Measurements from ENCODE around the gene LRRIQ4.

LRRIQ4 gene

DNA sequence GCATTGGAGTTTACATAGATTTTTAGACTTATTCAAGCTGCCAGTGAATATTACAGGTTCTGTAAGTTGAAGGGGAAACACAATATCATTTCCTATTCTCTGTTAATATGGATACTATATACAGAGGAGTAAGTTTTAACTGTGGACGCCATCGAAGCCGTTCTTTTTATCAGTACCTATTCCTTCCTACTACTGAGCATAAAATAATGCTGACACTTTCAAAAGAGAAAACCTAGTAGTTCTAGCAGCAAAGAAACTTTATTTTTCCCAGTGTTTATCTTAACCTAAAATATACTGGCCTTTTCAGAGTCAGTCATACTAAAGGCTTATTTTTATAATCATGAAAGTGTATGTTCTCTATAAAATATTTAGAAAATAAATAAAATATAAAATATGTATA, 42.8 kb downstream of the LRRIQ4 start:
- DNase-seq (ENCODE audit: low spot score): no peak

- no peak for DNase-seq (ENCODE audit: low spot score)
These were observed 45.1 kb downstream of the LRRIQ4 start for GRCh38 chr3:169857811-169858210.

DNA sequence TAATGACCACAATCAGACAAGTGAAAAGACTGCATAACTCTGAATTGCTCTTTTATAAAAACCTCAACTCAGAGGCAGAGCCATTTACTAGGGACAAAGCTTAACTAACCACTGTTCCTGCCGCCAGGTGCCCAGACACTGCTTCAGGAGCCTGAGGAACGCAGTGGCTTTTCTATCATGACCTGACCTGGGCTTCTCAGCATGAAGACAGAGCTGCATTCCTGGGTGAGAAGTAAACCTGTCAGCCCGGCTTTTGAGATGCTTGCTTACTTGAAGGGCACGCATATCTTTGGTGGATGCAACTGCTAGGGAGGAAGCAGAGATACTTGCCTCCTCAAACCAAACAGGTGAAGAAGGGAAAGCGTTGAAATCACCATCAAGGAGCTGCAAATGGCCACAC, 49.2 kb downstream of the LRRIQ4 start:
- DNase-seq (ENCODE audit: low spot score): no peak

DNA sequence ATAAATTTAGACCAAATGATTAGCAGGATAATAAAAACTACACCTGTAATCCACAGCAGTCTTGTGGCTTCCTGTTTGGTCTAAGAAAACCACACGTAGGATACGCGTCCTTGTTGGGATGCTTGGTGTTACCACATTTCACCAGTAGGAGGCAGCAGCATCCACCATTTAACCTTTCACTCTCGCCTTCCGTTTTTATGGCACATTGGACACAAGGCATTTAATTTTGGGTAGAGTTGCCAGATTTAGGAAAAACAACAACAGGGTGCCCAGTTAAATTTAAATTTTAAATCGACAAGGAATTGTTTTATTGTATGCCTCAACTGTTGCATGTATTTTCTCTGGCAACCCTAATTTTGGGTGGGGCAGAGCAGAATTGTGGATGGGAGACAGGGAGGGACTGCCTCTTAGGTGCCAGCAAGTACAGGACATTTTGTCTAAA, 50.8 kb downstream of the LRRIQ4 start:
- DNase-seq (ENCODE audit: low spot score): peak; percentile 69

DNA sequence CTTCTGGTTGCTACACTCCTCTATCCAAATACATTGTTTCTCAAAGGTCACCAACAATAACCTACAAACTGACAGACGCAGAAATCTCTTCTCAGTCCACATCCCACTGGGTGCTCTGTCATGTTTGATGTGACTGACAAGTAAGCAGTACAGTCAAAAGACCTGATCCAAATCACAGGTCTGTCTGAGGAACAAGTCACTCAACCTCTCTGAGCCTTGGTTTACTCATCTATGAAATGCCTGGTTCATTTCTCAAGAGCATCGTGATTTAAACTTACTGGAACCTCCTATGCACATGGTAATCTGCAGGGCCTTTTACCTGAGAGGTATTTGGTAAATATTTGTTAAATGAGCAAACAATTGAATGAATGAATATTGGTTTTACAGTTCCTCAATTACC, 51.6 kb downstream of the LRRIQ4 start:
- no peak for DNase-seq (ENCODE audit: low spot score)

DNA sequence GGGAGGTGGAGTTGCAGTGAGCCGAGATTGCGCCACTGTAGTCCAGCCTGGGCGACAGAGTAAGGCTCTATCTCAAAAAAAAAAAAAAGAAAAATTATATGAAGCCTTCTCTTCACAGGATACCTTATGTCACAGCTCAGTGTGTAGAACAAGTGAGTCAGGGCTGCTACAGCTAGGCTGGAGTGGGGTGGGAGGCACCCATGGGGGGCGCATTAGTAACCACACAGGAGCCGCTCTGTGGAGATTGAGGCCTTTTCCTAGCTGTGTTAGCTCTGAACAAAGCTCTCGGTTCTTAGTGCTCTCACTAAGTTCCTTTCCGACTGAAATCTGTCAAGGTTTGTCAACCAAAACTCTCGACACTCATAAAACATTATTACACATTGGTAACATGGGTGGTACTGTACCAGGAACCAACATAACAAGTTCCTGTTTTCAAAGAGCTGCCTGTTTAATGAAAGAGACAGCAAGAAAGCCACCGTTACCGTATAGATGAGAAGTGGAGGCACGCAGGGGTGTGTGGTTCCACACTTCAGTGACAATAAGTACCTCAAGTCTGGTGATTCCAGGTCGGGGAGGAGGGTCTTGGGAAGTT, 52.6 kb downstream of the LRRIQ4 start:
- DNase-seq (ENCODE audit: low spot score): no peak

GRCh38 chr3:169867584-169868210, 55.0 kb downstream of the LRRIQ4 start:
- no peak for DNase-seq (ENCODE audit: low spot score)

DNA sequence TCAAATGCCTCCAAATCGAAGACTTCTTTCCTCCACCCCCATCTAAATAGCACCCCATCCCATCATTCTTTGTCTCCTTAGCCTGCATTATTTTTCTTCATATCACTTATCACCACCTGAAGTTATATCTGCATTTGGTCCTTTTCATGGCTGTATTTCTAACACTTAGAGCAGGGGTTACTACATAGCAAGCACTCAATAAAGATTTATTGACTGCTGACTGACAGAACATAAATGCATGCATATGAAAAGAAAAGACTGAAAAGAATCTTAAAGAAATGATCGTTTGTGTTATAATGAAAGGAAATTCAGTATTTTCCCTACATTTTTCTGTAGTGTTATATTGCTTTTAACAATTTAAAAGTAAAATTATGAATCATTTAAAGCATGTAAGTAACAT, 55.7 kb downstream of the LRRIQ4 start:
- no peak for DNase-seq (ENCODE audit: low spot score)

GRCh38 chr3:169869484-169870220, 57.0 kb downstream of the LRRIQ4 start, which contains the start of gene LRRC31:
Gene LRRC31 (minus strand): TSS chr3:169869935. CDS start chr3:169869807, 128 bp downstream.
- no peak for DNase-seq (ENCODE audit: low spot score)

GRCh38 chr3:169871129-169871886, 58.6 kb downstream of the LRRIQ4 start:
- no peak for DNase-seq (ENCODE audit: low spot score)

- no peak for DNase-seq (ENCODE audit: low spot score)
These were observed 66.4 kb downstream of the LRRIQ4 start for GRCh38 chr3:169879013-169879557.

- no peak for DNase-seq (ENCODE audit: low spot score)
These were observed 67.3 kb downstream of the LRRIQ4 start for GRCh38 chr3:169879845-169880575.

- DNase-seq (ENCODE audit: low spot score): no peak
These were observed 68.0 kb downstream of the LRRIQ4 start for GRCh38 chr3:169880576-169881250.

- DNase-seq (ENCODE audit: low spot score): no peak
These were observed 74.0 kb downstream of the LRRIQ4 start for GRCh38 chr3:169886671-169887070.
